K562 (cell line): Measurements from ENCODE around the gene GPHA2. TPM values are rescaled to one million over a fixed set of nuclear protein-coding genes. Genes with fewer than 3 reads are reported as not detected.

Experiments used
- CEBPG ChIP-seq, 3 experiments: fragments of 200-800 bp in 1 of 3; sonication (Bioruptor generic) in 1 of 3; sonication (generic) in 1 of 3; formaldehyde crosslinking in 1 of 3; IDR thresholded peaks in 2 of 3; conservative IDR thresholded peaks in 1 of 3; 2 replicates each; pipeline versions ENCODE4 v1.6.1 to v1.8.0; 2016 to 2022; ENCODE audit warnings: missing compliant biosample characterization in 2 of 3, missing genetic modification characterization in 2 of 3, mild to moderate bottlenecking in 1 of 3, missing genetic modification reagents in 1 of 3
- JUN ChIP-seq, 2 experiments: sonication (generic) in 1 of 2; formaldehyde crosslinking in 1 of 2; IDR thresholded peaks; 2 replicates each; pipeline versions ENCODE4 v1.6.1 to v1.8.0; 2012 to 2022; ENCODE audit warnings: borderline replicate concordance in 2 of 2, mild to moderate bottlenecking in 2 of 2, improper control_type of control experiment in 1 of 2, low read depth in 1 of 2, low read length in 1 of 2, missing genetic modification reagents in 1 of 2
- PRPF4 ChIP-seq: fragments of 200-400 bp; formaldehyde crosslinking; IDR thresholded peaks from one replicate; pipeline ENCODE4 v1.6.1; 2017; ENCODE audit warnings: low read length, low read depth, mild to moderate bottlenecking; ENCODE audit not compliant: insufficient read depth, poor library complexity, severe bottlenecking
- ZNF175 ChIP-seq: fragments of 200-800 bp; sonication (Bioruptor generic); IDR thresholded peaks from 2 replicates; pipeline ENCODE4 v1.6.1; 2016; ENCODE audit warnings: low read depth, mild to moderate bottlenecking, missing genetic modification characterization, missing compliant biosample characterization
- polyA plus RNA-seq, 8 experiments: library from polyadenylated mRNA; depleted of rRNA in 4 of 8; stranded (reverse) in 5 of 8; unstranded in 3 of 8; fragments of >200 nt; fragmentation: Nextera tagmentation in 2 of 8; fragmentation: Illumina TruSeq in 1 of 8; extraction: Ambion mirVana in 2 of 8; extraction: Trizol in 1 of 8; gene quantifications; 2 replicates each; pipeline versions ENCODE4 v1.2.1 to v1.2.3, GENCODE V29; 2011 to 2014; ENCODE audit warnings: inconsistent platforms in 1 of 8, missing spikeins in 1 of 8
- total RNA-seq, 7 experiments: library from RNA; depleted of rRNA in 6 of 7; stranded (reverse); fragments of >200 nt in 6 of 7; fragmentation: Illumina TruSeq in 2 of 7; extraction: Trizol in 2 of 7; gene quantifications; 2 replicates each; pipeline versions ENCODE4 v1.2.1 to v1.2.3, GENCODE V29; 2011 to 2021; ENCODE audit warnings: low replicate concordance in 1 of 7
- TF ChIP-seq, protein P1 (sequence below), 3 experiments: fragments of 200-800 bp in 1 of 3; fragments of 250-450 bp in 1 of 3; fragments of 450-650 bp in 1 of 3; sonication (Bioruptor Pico) in 1 of 3; sonication (Bioruptor generic) in 1 of 3; formaldehyde crosslinking in 1 of 3; IDR thresholded peaks; 2 replicates each; pipeline versions ENCODE4 v1.6.1 to v1.8.0; 2016 to 2022; ENCODE audit warnings: mild to moderate bottlenecking in 2 of 3, missing genetic modification characterization in 2 of 3, missing compliant biosample characterization in 1 of 3, moderate library complexity in 1 of 3
- TF ChIP-seq, protein P2 (sequence below), 2 experiments: fragments of 450-650 bp in 1 of 2; sonication (generic) in 1 of 2; formaldehyde crosslinking in 1 of 2; IDR thresholded peaks in 1 of 2; conservative IDR thresholded peaks in 1 of 2; 2 replicates each; pipeline versions ENCODE4 v1.6.1 to v1.8.1; 2016 to 2023; ENCODE audit warnings: mild to moderate bottlenecking in 2 of 2, moderate library complexity in 2 of 2, inconsistent platforms in 1 of 2, missing genetic modification reagents in 1 of 2

GPHA2 gene
- total and polyA plus RNA-seq, 9 of the 15 experiments (the other 6 are each of a cell fraction or from before 2014, with no cell fraction given): 0.17 to 0.22 TPM; not detected in 7

DNA sequence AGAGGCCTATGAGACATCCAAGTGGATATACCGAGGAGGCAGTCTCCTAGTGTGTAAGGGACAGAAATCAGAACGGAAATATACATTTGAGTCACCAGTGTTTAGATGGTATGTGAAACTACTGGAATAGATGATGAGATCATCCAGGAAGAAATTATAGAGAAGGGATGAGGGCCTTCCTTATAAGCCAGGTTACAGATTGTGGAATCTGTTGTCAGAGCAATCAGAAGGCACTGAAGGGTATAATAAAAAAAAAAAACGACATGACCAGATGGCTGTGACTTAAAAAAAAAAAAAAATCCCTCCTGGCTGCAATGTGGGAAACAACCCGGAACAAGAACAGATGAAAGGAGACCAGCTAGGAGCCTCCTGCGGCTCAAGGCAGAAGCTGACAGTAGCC is 33.5 kb upstream of the GPHA2 start (continued):
- TF ChIP-seq, protein P1, sequence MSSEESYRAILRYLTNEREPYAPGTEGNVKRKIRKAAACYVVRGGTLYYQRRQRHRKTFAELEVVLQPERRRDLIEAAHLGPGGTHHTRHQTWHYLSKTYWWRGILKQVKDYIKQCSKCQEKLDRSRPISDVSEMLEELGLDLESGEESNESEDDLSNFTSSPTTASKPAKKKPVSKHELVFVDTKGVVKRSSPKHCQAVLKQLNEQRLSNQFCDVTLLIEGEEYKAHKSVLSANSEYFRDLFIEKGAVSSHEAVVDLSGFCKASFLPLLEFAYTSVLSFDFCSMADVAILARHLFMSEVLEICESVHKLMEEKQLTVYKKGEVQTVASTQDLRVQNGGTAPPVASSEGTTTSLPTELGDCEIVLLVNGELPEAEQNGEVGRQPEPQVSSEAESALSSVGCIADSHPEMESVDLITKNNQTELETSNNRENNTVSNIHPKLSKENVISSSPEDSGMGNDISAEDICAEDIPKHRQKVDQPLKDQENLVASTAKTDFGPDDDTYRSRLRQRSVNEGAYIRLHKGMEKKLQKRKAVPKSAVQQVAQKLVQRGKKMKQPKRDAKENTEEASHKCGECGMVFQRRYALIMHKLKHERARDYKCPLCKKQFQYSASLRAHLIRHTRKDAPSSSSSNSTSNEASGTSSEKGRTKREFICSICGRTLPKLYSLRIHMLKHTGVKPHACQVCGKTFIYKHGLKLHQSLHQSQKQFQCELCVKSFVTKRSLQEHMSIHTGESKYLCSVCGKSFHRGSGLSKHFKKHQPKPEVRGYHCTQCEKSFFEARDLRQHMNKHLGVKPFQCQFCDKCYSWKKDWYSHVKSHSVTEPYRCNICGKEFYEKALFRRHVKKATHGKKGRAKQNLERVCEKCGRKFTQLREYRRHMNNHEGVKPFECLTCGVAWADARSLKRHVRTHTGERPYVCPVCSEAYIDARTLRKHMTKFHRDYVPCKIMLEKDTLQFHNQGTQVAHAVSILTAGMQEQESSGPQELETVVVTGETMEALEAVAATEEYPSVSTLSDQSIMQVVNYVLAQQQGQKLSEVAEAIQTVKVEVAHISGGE (CRISPR knock-in tag; IDR thresholded peaks at IDR 0.05): no peak
- TF ChIP-seq, protein P2, sequence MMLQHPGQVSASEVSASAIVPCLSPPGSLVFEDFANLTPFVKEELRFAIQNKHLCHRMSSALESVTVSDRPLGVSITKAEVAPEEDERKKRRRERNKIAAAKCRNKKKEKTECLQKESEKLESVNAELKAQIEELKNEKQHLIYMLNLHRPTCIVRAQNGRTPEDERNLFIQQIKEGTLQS (IDR thresholded peaks at IDR 0.05): peak; percentile 82
- TF ChIP-seq, protein P2 (CRISPR knock-in tag; conservative IDR thresholded peaks at IDR 0.05): no peak
- TF ChIP-seq ZNF175 (CRISPR knock-in tag) (no peak), JUN (IDR thresholded peaks at IDR 0.05; ENCODE audit: borderline replicate concordance, low read depth, low read length) (0 out of 2 replicates have a peak, but pooled peaks have one; percentile 53), JUN (CRISPR knock-in tag; IDR thresholded peaks at IDR 0.05; ENCODE audit: borderline replicate concordance) (no peak), PRPF4 (no peak), CEBPG (CRISPR knock-in tag; IDR thresholded peaks at IDR 0.05) (no peak), CEBPG (tag; conservative IDR thresholded peaks at IDR 0.05 in 1 of 2, IDR thresholded peaks at IDR 0.05 in 1 of 2) (peak in 1 of 2 experiments; percentile 24; a peak in 1 of 4 replicates)
